LoVo (cell line): ENCODE results near the gene JAK2.

Experiments used
- DNase-seq: peaks from one replicate; pipeline ENCODE4 v3.0.0-alpha.2; 2016; ENCODE audit warnings: low spot score

Gene JAK2

DNA sequence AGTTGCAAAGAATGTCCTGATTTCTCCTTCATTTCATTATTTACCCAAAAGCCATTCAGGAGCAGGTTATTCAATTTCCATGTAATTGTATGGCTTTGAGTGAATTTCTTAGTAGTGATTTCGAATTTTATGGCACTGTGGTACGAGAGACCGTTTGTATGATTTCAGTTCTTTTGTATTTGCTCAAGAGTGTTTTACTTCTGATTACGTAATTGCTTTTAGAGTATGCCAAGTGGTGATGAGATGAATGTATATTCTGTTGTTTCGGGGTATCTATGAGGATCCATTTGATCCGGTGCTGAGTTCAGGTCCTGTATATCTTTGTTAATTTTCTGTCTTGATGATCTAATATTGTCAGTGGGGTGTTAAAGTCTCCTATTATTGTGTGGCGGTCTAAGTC is 159.1 kb downstream of the JAK2 start:
- DNase-seq: no peak

DNA sequence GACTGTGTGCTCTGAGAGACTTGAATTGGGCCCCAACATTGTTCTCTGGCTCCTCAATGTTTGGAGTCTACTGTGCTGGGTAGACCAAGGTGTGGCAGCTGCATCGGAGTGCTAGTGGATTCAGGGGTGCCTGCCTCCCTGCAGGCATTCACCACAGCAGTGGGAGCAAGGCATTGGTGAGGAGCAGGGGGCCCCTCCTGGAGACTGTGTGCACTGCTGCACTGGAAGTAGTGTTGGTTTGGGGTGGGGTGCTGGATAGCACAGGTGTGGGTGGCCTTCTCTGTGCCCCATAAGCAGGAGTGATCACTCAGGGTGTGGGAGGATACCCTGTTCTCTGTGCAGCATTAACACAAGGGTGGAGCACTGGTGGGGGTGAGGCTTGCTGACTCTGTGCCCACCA is 161.2 kb downstream of the JAK2 start:
- DNase-seq: no peak
